ENCODE results near the gene DPYD. TPM values are rescaled to one million over a fixed set of nuclear protein-coding genes. Genes with fewer than 3 reads are reported as not detected.

Gene DPYD
- polyA plus RNA-seq, 1 of the 3 experiments (the other 2 are of a cell fraction) = 23.0 TPM

GRCh38 chr1:97529600-97529999, 391.2 kb downstream of the DPYD start (continued):
- TF ChIP-seq FOSL2 (IDR thresholded peaks at IDR 0.05; ENCODE audit: borderline replicate concordance, low read depth) = no peak

DNA sequence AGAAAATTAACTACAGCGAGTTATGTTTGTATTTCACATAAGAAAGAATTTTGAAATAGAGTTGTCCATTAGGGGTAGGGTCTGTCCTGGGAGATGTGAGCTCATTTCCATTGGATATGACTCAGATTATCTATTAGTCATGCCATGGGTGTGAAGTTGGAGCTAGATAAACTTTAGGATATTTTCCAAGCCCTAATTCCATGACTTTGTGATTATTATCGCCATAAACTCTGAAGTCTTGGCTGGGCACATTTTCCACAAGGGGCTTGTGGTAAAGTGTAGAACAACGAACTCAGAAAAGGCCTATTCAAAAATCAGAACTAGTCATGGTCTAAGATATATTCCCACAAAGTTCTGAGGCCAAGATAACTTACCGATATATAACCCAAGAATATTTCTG, 396.6 kb downstream of the DPYD start:
- DNase-seq = no peak
- peaks cover 0 to 28% of the 10 kb centered on the region in 2 experiments for H3K36me3 ChIP-seq (replicated peaks in 1 of 2; ENCODE audit: control insufficient read depth in 1 of 2, insufficient read depth in 2 of 2, low read length in 1 of 2)
- no peak overlapping the region for H3K9ac ChIP-seq
- H3K4me2 ChIP-seq = no peak overlapping the region
- no peaks in the 10 kb centered on the region for H3K27me3 ChIP-seq (ENCODE audit: insufficient read depth)
- peaks cover 11% of the 10 kb centered on the region for H3F3A ChIP-seq (replicated peaks; ENCODE audit: insufficient read depth)
- ChIA-PET POLR2A (no interaction called here), CTCF (no interaction called here)
- no peak for TF ChIP-seq RXRA (IDR thresholded peaks at IDR 0.05; ENCODE audit: borderline replicate concordance, low read depth)
- no peak for TF ChIP-seq RAD21 (IDR thresholded peaks at IDR 0.05; ENCODE audit: low read length)
- no peak for TF ChIP-seq ELF1 (IDR thresholded peaks at IDR 0.05)
- no peak for TF ChIP-seq IRF3 (IDR thresholded peaks at IDR 0.05; ENCODE audit: low read depth, low read length)
- no peak for TF ChIP-seq FOXM1 (IDR thresholded peaks at IDR 0.05; ENCODE audit: low read depth)
- no peak for TF ChIP-seq FOXJ3 (CRISPR knock-in tag; IDR thresholded peaks at IDR 0.05)
- TF ChIP-seq SMC3 (IDR thresholded peaks at IDR 0.05; ENCODE audit: low read depth, low read length) = no peak
- H3K4me1 ChIP-seq (ENCODE audit: control insufficient read depth in 1 of 2, insufficient read depth in 2 of 2, low read depth in 1 of 2, low read length in 1 of 2) = no peaks in the 10 kb centered on the region
- no peaks in the 10 kb centered on the region for H4K20me1 ChIP-seq (ENCODE audit: insufficient read depth)
- no peaks in the 10 kb centered on the region for H3K9me2 ChIP-seq
- no peak overlapping the region for H2AFZ ChIP-seq (ENCODE audit: low read depth)
- WGBS (ENCODE audit: low lambda C conversion rate) = 92% methylated on average over 4 of the region's 4 CpGs
- H3K27ac ChIP-seq (ENCODE audit: low read depth in 2 of 2, low read length in 1 of 2) = no peak overlapping the region
- no peaks in the 10 kb centered on the region for H3K79me2 ChIP-seq (ENCODE audit: insufficient read depth)
- H3K4me3 ChIP-seq (ENCODE audit: low read depth in 2 of 2, low read length in 1 of 2) = no peak overlapping the region
- H3K9me3 ChIP-seq = no peaks in the 10 kb centered on the region

- Histone ChIP-seq H3K36me3 (replicated peaks in 1 of 2; ENCODE audit: control insufficient read depth in 1 of 2, insufficient read depth in 2 of 2, low read length in 1 of 2) (peaks cover 3 to 28% of the 10 kb centered on the region in 2 experiments), H2AFZ (ENCODE audit: low read depth) (no peak overlapping the region), H3K4me3 (ENCODE audit: low read depth in 2 of 2, low read length in 1 of 2) (no peak overlapping the region), H3K4me1 (ENCODE audit: control insufficient read depth in 1 of 2, insufficient read depth in 2 of 2, low read depth in 1 of 2, low read length in 1 of 2) (no peaks in the 10 kb centered on the region), H3K9me3 (no peaks in the 10 kb centered on the region), H3K27me3 (ENCODE audit: insufficient read depth) (no peaks in the 10 kb centered on the region), H3K79me2 (ENCODE audit: insufficient read depth) (0 out of 2 replicates have a peak, but pooled peaks cover 4% of the 10 kb centered on the region), H3F3A (replicated peaks; ENCODE audit: insufficient read depth) (peaks cover 9% of the 10 kb centered on the region), H4K20me1 (ENCODE audit: insufficient read depth) (no peaks in the 10 kb centered on the region), H3K9ac (no peak overlapping the region), H3K9me2 (no peaks in the 10 kb centered on the region), H3K27ac (ENCODE audit: low read depth in 2 of 2, low read length in 1 of 2) (no peak overlapping the region), H3K4me2 (no peak overlapping the region)
- TF ChIP-seq SIN3A (IDR thresholded peaks at IDR 0.05; ENCODE audit: borderline replicate concordance, low read depth, low read length) (no peak), CHD2 (IDR thresholded peaks at IDR 0.05; ENCODE audit: low read length, partially characterized antibody) (no peak)
- 98% methylated on average over 2 of the region's 2 CpGs for WGBS (ENCODE audit: low lambda C conversion rate)
- no peak for DNase-seq
- ChIA-PET CTCF (no interaction called here), POLR2A (no interaction called here)
Observed at GRCh38 chr1:97516588-97516987, 404.2 kb downstream of the DPYD start.
